K562 (cell line): ENCODE data around the gene ULK1. TPM values are rescaled to one million over a fixed set of nuclear protein-coding genes. Genes with fewer than 3 reads are reported as not detected.

Source experiments
- BRCA1 ChIP-seq, 2 experiments: fragments of 450-650 bp in 1 of 2; sonication (generic) in 1 of 2; formaldehyde crosslinking in 1 of 2; IDR thresholded peaks; 2 replicates each; pipeline versions ENCODE4 v1.5.0 to v1.6.1; 2017 to 2020; ENCODE audit warnings: mild to moderate bottlenecking in 1 of 2, missing genetic modification reagents in 1 of 2
- CTBP1 ChIP-seq: fragments of 450-650 bp; IDR thresholded peaks from 2 replicates; pipeline ENCODE4 v1.6.1; 2016; ENCODE audit warnings: borderline replicate concordance
- DNMT1 ChIP-seq: fragments of 450-650 bp; IDR thresholded peaks from 2 replicates; pipeline ENCODE4 v1.6.1; 2016; ENCODE audit warnings: antibody characterized with exemption, mild to moderate bottlenecking
- E2F1 ChIP-seq: sonication (generic); formaldehyde crosslinking; IDR thresholded peaks from 2 replicates; pipeline ENCODE4 v1.8.1; 2023; ENCODE audit warnings: mild to moderate bottlenecking, missing genetic modification reagents, moderate library complexity
- FOXA3 ChIP-seq, 2 experiments: fragments of 450-650 bp in 1 of 2; sonication (generic) in 1 of 2; formaldehyde crosslinking; IDR thresholded peaks in 1 of 2; conservative IDR thresholded peaks in 1 of 2; 2 replicates each; pipeline versions ENCODE4 v1.4.0 to v1.8.0; 2020 to 2022; ENCODE audit warnings: mild to moderate bottlenecking in 2 of 2, missing genetic modification reagents in 1 of 2
- GABPA ChIP-seq: fragments of 200-800 bp; sonication (Bioruptor generic); conservative IDR thresholded peaks from 2 replicates; pipeline ENCODE4 v1.6.1; 2016; ENCODE audit warnings: low read depth, missing genetic modification characterization, missing compliant biosample characterization
- HMGXB4 ChIP-seq: sonication (generic); formaldehyde crosslinking; IDR thresholded peaks from 2 replicates; pipeline ENCODE4 v1.8.1; 2023; ENCODE audit warnings: mild to moderate bottlenecking, missing genetic modification reagents
- HNRNPLL ChIP-seq: fragments of 200-400 bp; formaldehyde crosslinking; IDR thresholded peaks from 2 replicates; pipeline ENCODE4 v1.6.1; 2017; ENCODE audit warnings: low read length, low read depth, mild to moderate bottlenecking; ENCODE audit not compliant: poor library complexity, severe bottlenecking
- KDM5B ChIP-seq: fragments of 200-600 bp; sonication (generic); IDR thresholded peaks from 2 replicates; pipeline ENCODE4 v1.6.1; 2012; ENCODE audit warnings: low read depth, mild to moderate bottlenecking, moderate library complexity, low read length, control low read depth, inconsistent platforms; ENCODE audit not compliant: insufficient replicate concordance
- MAFG ChIP-seq: fragments of 450-650 bp; conservative IDR thresholded peaks from 2 replicates; pipeline ENCODE4 v1.6.1; 2016; ENCODE audit warnings: missing genetic modification characterization, missing compliant biosample characterization
- MAFK ChIP-seq: IDR thresholded peaks from 2 replicates; pipeline ENCODE4 v1.6.1; 2011; ENCODE audit warnings: low read length, improper control_type of control experiment
- MYNN ChIP-seq, 2 experiments: sonication (generic); formaldehyde crosslinking in 1 of 2; IDR thresholded peaks; 2 replicates each; pipeline versions ENCODE4 v1.5.0 to v1.6.1; 2016 to 2020; ENCODE audit warnings: antibody characterized with exemption in 1 of 2, missing genetic modification reagents in 1 of 2
- PBX2 ChIP-seq, 2 experiments: IDR thresholded peaks in 1 of 2; conservative IDR thresholded peaks in 1 of 2; 2 replicates each; pipeline ENCODE4 v1.6.1; 2016; ENCODE audit warnings: low read depth in 2 of 2, mild to moderate bottlenecking in 1 of 2, missing compliant biosample characterization in 1 of 2, missing genetic modification characterization in 1 of 2, moderate library complexity in 1 of 2
- POLR3A ChIP-seq: IDR thresholded peaks from 2 replicates; pipeline ENCODE4 v1.6.1; 2011; ENCODE audit warnings: borderline replicate concordance, mild to moderate bottlenecking, moderate library complexity; ENCODE audit not compliant: insufficient read length, insufficient read depth; ENCODE audit errors: extremely low read depth
- TCFL5 ChIP-seq: fragments of 250-450 bp; sonication (Bioruptor Pico); conservative IDR thresholded peaks from 2 replicates; pipeline ENCODE4 v1.6.1; 2021; ENCODE audit warnings: mild to moderate bottlenecking, moderate library complexity, matching md5 sums
- THRAP3 ChIP-seq: fragments of 450-650 bp; IDR thresholded peaks from 2 replicates; pipeline ENCODE4 v1.6.1; 2016; ENCODE audit warnings: mild to moderate bottlenecking, inconsistent platforms, borderline replicate concordance
- TSC22D4 ChIP-seq: fragments of 450-650 bp; IDR thresholded peaks from 2 replicates; pipeline ENCODE4 v1.6.1; 2016; ENCODE audit warnings: missing genetic modification characterization, missing biosample characterization, control low read depth
- USF1 ChIP-seq: sonication (generic); formaldehyde crosslinking; IDR thresholded peaks from 2 replicates; pipeline ENCODE4 v1.9.0; 2022; ENCODE audit warnings: mild to moderate bottlenecking, missing genetic modification reagents
- ZKSCAN1 ChIP-seq: fragments of 150-350 bp; IDR thresholded peaks from 2 replicates; pipeline ENCODE4 v1.6.1; 2016; ENCODE audit warnings: low read depth, low read length
- ZNF668 ChIP-seq: fragments of 250-450 bp; sonication (Bioruptor Pico); IDR thresholded peaks from 2 replicates; pipeline ENCODE4 v1.8.0; 2022; ENCODE audit warnings: mild to moderate bottlenecking, inconsistent platforms
- polyA plus RNA-seq, 8 experiments: library from polyadenylated mRNA; depleted of rRNA in 4 of 8; stranded (reverse) in 5 of 8; unstranded in 3 of 8; fragments of >200 nt; fragmentation: Nextera tagmentation in 2 of 8; fragmentation: Illumina TruSeq in 1 of 8; extraction: Ambion mirVana in 2 of 8; extraction: Trizol in 1 of 8; gene quantifications; 2 replicates each; pipeline versions ENCODE4 v1.2.1 to v1.2.3, GENCODE V29; 2011 to 2014; ENCODE audit warnings: inconsistent platforms in 1 of 8, missing spikeins in 1 of 8
- total RNA-seq, 7 experiments: library from RNA; depleted of rRNA in 6 of 7; stranded (reverse); fragments of >200 nt in 6 of 7; fragmentation: Illumina TruSeq in 2 of 7; extraction: Trizol in 2 of 7; gene quantifications; 2 replicates each; pipeline versions ENCODE4 v1.2.1 to v1.2.3, GENCODE V29; 2011 to 2021; ENCODE audit warnings: low replicate concordance in 1 of 7

ULK1 gene
- total and polyA plus RNA-seq, 9 of the 15 experiments (the other 6 are each of a cell fraction or from before 2014, with no cell fraction given), result 0.15 to 29.4 (median 2.5) TPM

GRCh38 chr12:131860472-131861260, 33.8 kb upstream of the ULK1 start (continued):
- no peak for TF ChIP-seq FOXA3 (CRISPR knock-in tag; conservative IDR thresholded peaks at IDR 0.05 in 1 of 2, IDR thresholded peaks at IDR 0.05 in 1 of 2)
- no peak for TF ChIP-seq PBX2 (CRISPR knock-in tag; IDR thresholded peaks at IDR 0.05; ENCODE audit: low read depth)
- peak; percentile 92 for TF ChIP-seq PBX2 (tag; conservative IDR thresholded peaks at IDR 0.05; ENCODE audit: low read depth)
- no peak for TF ChIP-seq DNMT1
- TF ChIP-seq BRCA1 (IDR thresholded peaks at IDR 0.05), result no peak
- no peak for TF ChIP-seq BRCA1 (CRISPR knock-in tag; IDR thresholded peaks at IDR 0.05)
- TF ChIP-seq KDM5B, result peak; percentile 55
- TF ChIP-seq CTBP1, result peak; percentile 78
- 0 out of 2 replicates have a peak, but pooled peaks have one; percentile 39 for TF ChIP-seq USF1
- no peak for TF ChIP-seq TSC22D4
- no peak for TF ChIP-seq HMGXB4 (CRISPR knock-in tag)
- TF ChIP-seq HNRNPLL, result no peak
- peak; percentile 91 for TF ChIP-seq MAFG
- TF ChIP-seq MYNN (IDR thresholded peaks at IDR 0.05), result no peak
- TF ChIP-seq MYNN (CRISPR knock-in tag; IDR thresholded peaks at IDR 0.05), result no peak
- TF ChIP-seq ZKSCAN1, result no peak
- TF ChIP-seq E2F1, result no peak
- no peak for TF ChIP-seq TCFL5 (CRISPR knock-in tag)
- TF ChIP-seq THRAP3, result no peak
- peak; percentile 49 for TF ChIP-seq GABPA (tag)
- TF ChIP-seq POLR3A, result no peak
- no peak for TF ChIP-seq ZNF668 (CRISPR knock-in tag)
- peak; percentile 78 for TF ChIP-seq MAFK
